Activated CD4-positive, alpha-beta T cell treated with anti-CD3 and anti-CD28 coated beads for 36 hours (primary cell): ENCODE results near the gene OR11A1. TPM values are rescaled to one million over a fixed set of nuclear protein-coding genes. Genes with fewer than 3 reads are reported as not detected.

Experiments used
- ATAC-seq: fragments of 200-7000 bp; cut with Tn5 transposase; one replicate; pipeline ENCODE4 v1.10.0; 2021; ENCODE audit warnings: mild to moderate bottlenecking, moderate library complexity
- CTCF ChIA-PET: fragments of 350-600 bp; sonication (Branson Sonifier 250); formaldehyde crosslinking; loops from one replicate; lab custom pipeline; 2021; ENCODE audit warnings: antibody characterized with exemption; lab: Charles Lee
- POLR2A ChIA-PET: fragments of 350-600 bp; sonication (Branson Sonifier 250); formaldehyde crosslinking; loops from one replicate; lab custom pipeline; 2021; ENCODE audit warnings: antibody characterized with exemption, inconsistent platforms; lab: Charles Lee
- DNase-seq: peaks from one replicate; pipeline ENCODE4 v3.0.0-alpha.2; 2020
- H3K27ac Mint-ChIP-seq: one replicate; pipeline ENCODE4 v1.8.0; 2021; ENCODE audit warnings: mixed read lengths
- H3K27me3 Mint-ChIP-seq: one replicate; pipeline ENCODE4 v1.8.0; 2021; ENCODE audit warnings: mixed read lengths
- H3K36me3 Mint-ChIP-seq: one replicate; pipeline ENCODE4 v1.8.0; 2021; ENCODE audit warnings: low read depth, mixed read lengths
- H3K4me1 Mint-ChIP-seq: one replicate; pipeline ENCODE4 v1.8.0; 2021; ENCODE audit warnings: mixed read lengths
- H3K4me3 Mint-ChIP-seq: one replicate; pipeline ENCODE4 v1.8.0; 2021; ENCODE audit warnings: mild to moderate bottlenecking, moderate library complexity, mixed read lengths
- H3K9me3 Mint-ChIP-seq: one replicate; pipeline ENCODE4 v1.8.0; 2021; ENCODE audit warnings: low read depth, mixed read lengths
- intact Hi-C, 2 experiments: fragments of 100-400 bp; cut with DNase I in 1 of 2; cut with micrococcal nuclease in 1 of 2; formaldehyde crosslinking; loops; one replicate each; pipeline versions ENCODE4 v1.14.2 to v1.15.1; 2022 to 2024; cut with DNase I, micrococcal nuclease
- total RNA-seq, 2 experiments: library from RNA; stranded (reverse); gene quantifications; one replicate each; pipeline ENCODE4 v1.2.3, GENCODE V29; 2021

Gene OR11A1
- total RNA-seq, 2 experiments from 2014 or later: not detected

DNA sequence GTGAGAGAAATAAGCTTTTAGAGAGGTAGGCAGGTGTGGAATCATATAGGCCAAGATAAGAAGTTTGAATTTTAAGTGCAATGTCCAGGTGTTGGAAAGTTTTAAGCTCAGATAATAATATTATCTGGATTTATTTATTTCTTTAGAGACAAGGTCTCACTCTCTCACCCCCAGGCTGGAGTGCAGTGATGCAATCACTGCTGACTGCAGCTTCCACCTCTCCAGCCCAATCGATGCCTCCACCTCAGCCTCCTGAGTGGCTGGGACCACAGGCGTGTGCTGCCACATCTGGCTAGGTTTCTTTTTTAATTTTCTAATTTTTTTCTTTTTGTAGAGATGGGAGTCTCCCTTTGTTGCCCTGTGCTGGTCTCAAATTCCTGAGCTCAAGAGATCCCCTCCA is 36.4 kb upstream of the OR11A1 start:
- no peaks in the 10 kb centered on the region for H3K36me3 Mint-ChIP-seq
- POLR2A ChIA-PET: no interaction called here
- intact Hi-C loops: no loop called here
- CTCF ChIA-PET: interaction anchor here (1.1 kb wide), 1 partner anchor 161 kb away, joined by 3 read pairs; no protein-coding TSS in a partner anchor
- H3K27me3 Mint-ChIP-seq: peaks cover 22% of the 10 kb centered on the region
- no peaks in the 10 kb centered on the region for H3K4me1 Mint-ChIP-seq
- DNase-seq (no peak), ATAC-seq (no peak)
- no peak overlapping the region for H3K4me3 Mint-ChIP-seq
- H3K27ac Mint-ChIP-seq: no peak overlapping the region
- no peaks in the 10 kb centered on the region for H3K9me3 Mint-ChIP-seq

DNA sequence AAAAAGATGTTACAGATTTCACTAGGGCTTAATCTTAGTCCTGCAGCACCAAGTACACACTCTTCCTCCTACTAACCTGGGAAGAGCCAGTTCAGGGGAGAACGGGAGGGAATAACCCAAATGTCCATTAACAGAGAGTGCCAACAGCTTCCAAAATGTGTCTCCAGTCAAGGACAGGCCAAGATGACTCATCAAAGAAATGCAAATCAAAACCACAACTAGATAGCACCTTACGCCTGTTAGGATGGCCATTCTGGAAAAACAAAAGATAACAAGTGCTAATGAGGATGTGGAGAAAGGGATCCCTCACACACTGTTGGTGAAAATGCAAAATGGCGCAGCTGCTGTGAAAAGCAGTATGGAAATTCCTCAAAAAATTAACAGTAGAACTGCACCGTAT is 34.7 kb upstream of the OR11A1 start:
- DNase-seq (no peak), ATAC-seq (no peak)
- Mint-ChIP-seq H3K27ac (no peak overlapping the region), H3K9me3 (no peaks in the 10 kb centered on the region), H3K4me3 (no peak overlapping the region), H3K4me1 (no peaks in the 10 kb centered on the region), H3K36me3 (no peaks in the 10 kb centered on the region), H3K27me3 (peaks cover 20% of the 10 kb centered on the region)
- CTCF ChIA-PET: no interaction called here
- POLR2A ChIA-PET: no interaction called here
- intact Hi-C loops: no loop called here

DNA sequence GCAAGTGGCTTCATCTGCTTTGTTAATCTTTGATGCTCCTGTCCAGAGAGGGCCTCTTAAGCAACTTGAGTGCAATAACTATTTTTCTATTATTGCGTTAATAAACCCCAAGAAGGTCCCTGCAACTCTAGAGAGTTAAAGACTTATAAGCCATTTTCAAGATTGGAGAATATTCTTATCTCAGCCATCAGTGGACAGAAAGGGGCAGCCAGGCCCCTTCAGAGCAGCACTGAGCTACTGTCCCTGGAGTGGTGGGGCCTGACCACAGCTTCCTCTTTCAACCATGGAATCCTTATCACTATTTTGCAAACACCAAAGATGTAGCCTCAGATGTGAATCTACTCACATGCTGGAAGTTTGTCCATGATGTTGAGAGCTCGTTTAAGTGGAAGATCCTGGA is 33.7 kb upstream of the OR11A1 start:
- Mint-ChIP-seq H3K27ac (no peak overlapping the region), H3K4me3 (no peak overlapping the region), H3K27me3 (peaks cover 18% of the 10 kb centered on the region), H3K4me1 (no peaks in the 10 kb centered on the region), H3K36me3 (no peaks in the 10 kb centered on the region), H3K9me3 (no peaks in the 10 kb centered on the region)
- no peak for ATAC-seq
- DNase-seq: no peak
- CTCF ChIA-PET: interaction anchor here (0.7 kb wide), 1 partner anchor 16 kb away, joined by 3 read pairs; no protein-coding TSS in a partner anchor
- intact Hi-C loops: no loop called here
- POLR2A ChIA-PET: no interaction called here

DNA sequence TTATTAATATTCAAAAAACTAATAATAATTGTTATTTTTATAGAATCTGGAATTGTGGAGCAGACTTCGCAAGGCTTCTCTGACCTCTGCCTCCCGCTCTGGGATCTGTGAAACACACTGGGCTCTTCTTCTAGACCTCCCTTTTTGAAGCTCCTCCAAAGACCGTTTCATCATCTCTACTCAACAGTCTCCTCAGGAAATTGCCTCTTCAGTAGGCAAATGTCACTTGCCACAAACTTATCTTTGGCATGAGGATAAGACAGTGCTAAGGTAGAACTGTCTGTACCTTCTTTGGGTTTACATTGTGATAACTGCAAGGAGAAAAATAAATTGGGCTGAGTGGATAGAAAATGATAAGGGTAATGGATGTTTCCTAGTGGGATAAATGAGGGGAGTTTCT is 33.2 kb upstream of the OR11A1 start:
- ChIA-PET CTCF (interaction anchor here (0.7 kb wide), 1 partner anchor 15 kb away, joined by 3 read pairs; no protein-coding TSS in a partner anchor), POLR2A (no interaction called here)
- no peaks in the 10 kb centered on the region for H3K36me3 Mint-ChIP-seq
- ATAC-seq: no peak
- no peak overlapping the region for H3K27ac Mint-ChIP-seq
- intact Hi-C loops: no loop called here
- no peaks in the 10 kb centered on the region for H3K4me1 Mint-ChIP-seq
- no peak for DNase-seq
- no peak overlapping the region for H3K4me3 Mint-ChIP-seq
- H3K27me3 Mint-ChIP-seq: peaks cover 18% of the 10 kb centered on the region
- no peaks in the 10 kb centered on the region for H3K9me3 Mint-ChIP-seq

DNA sequence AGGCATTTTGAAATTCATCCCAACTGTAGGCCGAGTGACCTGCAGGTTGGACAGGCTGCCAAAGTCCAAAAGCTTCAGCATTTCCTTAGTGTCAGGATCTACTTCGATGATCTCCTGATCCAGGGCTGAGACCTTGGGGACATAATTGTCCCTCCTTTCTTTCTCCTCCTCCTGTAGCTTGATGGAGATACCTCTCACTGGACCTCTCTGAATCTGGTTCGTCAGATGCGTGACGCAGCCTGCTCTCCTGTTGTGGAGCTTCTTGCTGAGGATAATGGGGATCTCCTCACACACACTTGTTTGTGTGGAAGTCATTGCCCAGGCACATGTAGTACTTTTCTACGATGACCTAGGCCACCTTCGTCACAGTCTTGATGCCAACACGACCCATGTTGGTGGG is 32.4 kb upstream of the OR11A1 start:
- intact Hi-C loops: no loop called here
- Mint-ChIP-seq H3K4me3 (no peak overlapping the region), H3K4me1 (no peaks in the 10 kb centered on the region), H3K27ac (no peak overlapping the region), H3K36me3 (no peaks in the 10 kb centered on the region), H3K9me3 (no peaks in the 10 kb centered on the region), H3K27me3 (peaks cover 15% of the 10 kb centered on the region)
- ATAC-seq: no peak
- DNase-seq: peak; percentile 18
- POLR2A ChIA-PET: no interaction called here
- CTCF ChIA-PET: no interaction called here

DNA sequence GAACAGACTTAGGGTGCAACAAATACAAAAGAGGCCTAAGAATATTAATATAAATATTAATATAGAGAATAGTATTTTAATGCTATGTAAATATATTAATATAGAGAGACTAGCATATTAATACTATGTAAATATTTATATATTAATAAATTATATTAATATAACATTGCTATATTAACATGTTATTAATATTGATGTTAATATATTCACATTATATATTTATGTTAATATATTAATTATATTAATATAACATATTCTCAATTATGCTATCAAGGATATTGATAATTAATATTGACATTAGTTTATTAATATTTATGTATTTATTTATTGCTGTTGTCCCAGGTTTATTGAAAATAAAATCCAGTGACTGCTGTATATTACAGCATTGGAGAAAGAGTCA is 32.0 kb upstream of the OR11A1 start:
- POLR2A ChIA-PET: no interaction called here
- Mint-ChIP-seq H3K4me1 (no peaks in the 10 kb centered on the region), H3K27me3 (peaks cover 15% of the 10 kb centered on the region), H3K27ac (no peak overlapping the region), H3K4me3 (no peak overlapping the region), H3K36me3 (no peaks in the 10 kb centered on the region), H3K9me3 (no peaks in the 10 kb centered on the region)
- intact Hi-C loops: no loop called here
- CTCF ChIA-PET: no interaction called here
- ATAC-seq: no peak
- no peak for DNase-seq

DNA sequence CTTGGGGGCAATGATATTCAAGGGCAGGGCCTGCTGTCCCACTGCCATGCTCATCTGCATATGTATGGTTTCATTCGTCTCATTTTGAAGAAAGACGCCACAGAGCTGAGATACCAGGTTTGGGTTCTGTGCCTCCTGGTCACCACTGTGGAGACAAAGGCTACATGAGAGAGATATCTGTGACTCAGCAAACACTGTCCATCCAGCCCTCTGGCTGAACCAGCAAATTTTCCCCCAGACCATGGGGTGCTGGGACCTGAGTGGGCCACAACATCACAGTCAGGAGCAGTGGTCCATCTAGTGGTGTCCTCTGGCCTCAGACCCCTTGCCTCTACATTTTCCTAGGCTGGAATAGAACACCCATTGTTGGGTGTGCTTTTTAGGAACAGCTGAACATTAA is 30.8 kb upstream of the OR11A1 start, which contains the start of gene MAS1L:
Gene MAS1L, minus strand, starts transcription at position 297 of the 400 bp plus-strand sequence. Its CDS starts 54 bp downstream, at position 243.
- no peaks in the 10 kb centered on the region for H3K4me1 Mint-ChIP-seq
- ChIA-PET POLR2A (no interaction called here), CTCF (no interaction called here)
- DNase-seq: no peak
- no peak for ATAC-seq
- intact Hi-C loops: no loop called here
- H3K9me3 Mint-ChIP-seq: no peaks in the 10 kb centered on the region
- H3K27me3 Mint-ChIP-seq: peaks cover 13% of the 10 kb centered on the region
- H3K36me3 Mint-ChIP-seq: no peaks in the 10 kb centered on the region
- no peak within 1 kb of the TSS for H3K4me3 Mint-ChIP-seq
- no peak within 1 kb of the TSS for H3K27ac Mint-ChIP-seq

DNA sequence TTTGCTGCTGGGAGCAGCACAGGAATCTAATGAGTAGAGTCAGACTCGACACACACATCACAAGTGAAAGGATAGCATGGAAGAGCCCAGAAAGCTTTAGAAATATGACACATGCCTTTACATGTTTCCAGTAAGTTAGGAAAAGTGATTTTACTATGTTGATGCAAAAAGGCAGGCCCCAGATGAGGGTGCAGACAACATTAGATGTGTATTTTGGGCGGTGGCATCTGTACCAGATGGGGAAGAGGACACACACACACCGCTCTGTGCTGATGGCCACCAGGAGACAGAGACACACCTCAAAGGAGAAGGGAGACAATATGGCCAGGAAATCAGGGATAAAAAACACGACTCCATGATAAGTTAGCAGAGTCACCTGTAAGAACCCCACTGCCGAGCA is 30.3 kb upstream of the OR11A1 start:
- Mint-ChIP-seq H3K36me3 (no peaks in the 10 kb centered on the region), H3K27me3 (peaks cover 15% of the 10 kb centered on the region), H3K27ac (no peak overlapping the region), H3K4me3 (no peak overlapping the region), H3K4me1 (no peaks in the 10 kb centered on the region), H3K9me3 (no peaks in the 10 kb centered on the region)
- ATAC-seq: no peak
- ChIA-PET CTCF (no interaction called here), POLR2A (no interaction called here)
- no peak for DNase-seq
- intact Hi-C loops: no loop called here

DNA sequence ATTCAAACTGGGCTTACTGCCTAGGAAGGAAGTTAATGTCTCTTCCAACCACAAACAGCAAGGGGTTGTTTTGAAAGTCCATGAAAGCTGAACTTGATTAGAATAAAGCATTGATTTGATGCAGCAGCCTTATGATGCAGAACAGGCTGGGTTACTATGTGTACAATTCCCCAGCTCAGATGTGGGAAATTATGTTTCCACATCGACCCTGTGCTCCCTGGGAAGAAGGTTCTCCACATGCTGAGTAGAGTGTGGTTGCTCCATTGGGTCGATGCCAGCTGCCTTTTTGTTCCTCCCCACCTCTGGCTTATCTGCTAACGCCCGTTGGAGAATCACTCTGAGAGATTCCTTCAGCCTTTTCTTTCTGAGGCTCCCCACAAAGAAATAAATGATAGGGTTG is 29.7 kb upstream of the OR11A1 start:
- no peaks in the 10 kb centered on the region for H3K36me3 Mint-ChIP-seq
- H3K27me3 Mint-ChIP-seq: peaks cover 15% of the 10 kb centered on the region
- intact Hi-C loops: no loop called here
- H3K4me1 Mint-ChIP-seq: no peaks in the 10 kb centered on the region
- no peak for ATAC-seq
- H3K27ac Mint-ChIP-seq: no peak overlapping the region
- H3K4me3 Mint-ChIP-seq: no peak overlapping the region
- ChIA-PET POLR2A (no interaction called here), CTCF (no interaction called here)
- H3K9me3 Mint-ChIP-seq: no peaks in the 10 kb centered on the region
- no peak for DNase-seq

DNA sequence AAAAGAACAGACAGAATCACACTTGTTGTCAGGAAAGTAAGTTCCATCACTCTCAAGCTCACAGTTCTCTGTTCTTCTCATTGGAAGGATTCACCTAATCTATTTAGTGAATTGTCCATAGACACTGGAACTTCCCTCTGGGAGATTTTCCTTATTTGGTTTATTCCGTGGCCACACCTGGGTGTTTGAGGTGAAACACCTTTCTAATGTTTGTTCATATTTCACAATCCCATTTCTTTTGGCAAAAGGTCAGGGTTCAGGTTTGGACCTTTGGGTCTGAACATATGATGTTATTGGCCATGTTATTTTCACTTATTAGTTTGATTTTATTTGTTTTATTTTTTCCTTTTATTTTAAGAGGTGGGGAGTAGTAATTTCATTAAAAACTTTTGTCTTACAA is 26.9 kb upstream of the OR11A1 start:
- H3K27ac Mint-ChIP-seq: no peak overlapping the region
- H3K4me1 Mint-ChIP-seq: no peaks in the 10 kb centered on the region
- H3K27me3 Mint-ChIP-seq: peaks cover 9% of the 10 kb centered on the region
- intact Hi-C loops: no loop called here
- ATAC-seq (no peak), DNase-seq (no peak)
- ChIA-PET POLR2A (no interaction called here), CTCF (no interaction called here)
- peaks cover 1% of the 10 kb centered on the region for H3K9me3 Mint-ChIP-seq
- H3K4me3 Mint-ChIP-seq: no peak overlapping the region
- H3K36me3 Mint-ChIP-seq: no peaks in the 10 kb centered on the region

DNA sequence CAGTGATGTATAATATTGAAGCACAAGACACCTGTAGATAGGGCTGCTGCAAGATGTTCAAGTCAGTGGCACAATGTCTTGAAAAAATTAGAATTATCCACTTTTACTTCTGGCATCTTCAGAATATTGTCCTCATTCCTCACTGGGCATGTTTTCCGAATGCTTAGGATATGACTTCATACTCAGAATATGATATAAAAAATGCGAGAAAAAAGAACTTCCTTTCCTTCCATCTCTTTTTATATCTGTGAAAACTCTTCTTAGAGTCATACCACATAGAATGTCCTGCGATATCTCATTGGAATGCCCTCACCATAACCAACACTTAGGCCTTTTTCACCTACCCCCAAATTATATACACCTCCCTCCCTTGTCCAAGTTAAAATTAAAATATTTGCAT is 26.3 kb upstream of the OR11A1 start:
- Mint-ChIP-seq H3K4me3 (no peak overlapping the region), H3K27me3 (peaks cover 7% of the 10 kb centered on the region), H3K36me3 (no peaks in the 10 kb centered on the region), H3K9me3 (peaks cover 1% of the 10 kb centered on the region), H3K4me1 (no peaks in the 10 kb centered on the region), H3K27ac (no peak overlapping the region)
- DNase-seq: no peak
- ChIA-PET CTCF (no interaction called here), POLR2A (no interaction called here)
- no peak for ATAC-seq
- intact Hi-C loops: no loop called here

DNA sequence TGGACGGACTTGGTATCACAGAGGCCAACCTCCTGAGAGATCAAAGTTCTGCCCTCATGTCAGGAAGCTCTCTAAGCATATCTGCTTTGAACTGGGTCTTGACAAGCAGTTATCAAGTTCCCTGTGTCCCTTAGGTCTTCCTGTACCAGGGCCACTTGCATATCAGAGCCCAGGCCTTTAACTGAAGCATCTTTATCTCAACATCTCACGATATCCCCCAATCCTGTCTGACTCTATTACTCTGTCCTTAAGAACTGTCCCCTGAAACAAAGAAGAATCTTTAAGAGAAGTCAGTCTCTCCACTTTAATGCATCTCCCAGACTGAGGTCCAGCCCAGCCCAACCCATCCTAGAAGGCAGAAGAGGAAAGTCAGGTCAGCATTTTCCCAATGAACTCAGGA is 22.7 kb upstream of the OR11A1 start:
- intact Hi-C loops: no loop called here
- Mint-ChIP-seq H3K36me3 (no peaks in the 10 kb centered on the region), H3K27me3 (peaks cover 4% of the 10 kb centered on the region), H3K4me1 (no peaks in the 10 kb centered on the region), H3K27ac (no peak overlapping the region), H3K9me3 (peaks cover 1% of the 10 kb centered on the region), H3K4me3 (no peak overlapping the region)
- ChIA-PET POLR2A (no interaction called here), CTCF (no interaction called here)
- no peak for DNase-seq
- ATAC-seq: no peak

DNA sequence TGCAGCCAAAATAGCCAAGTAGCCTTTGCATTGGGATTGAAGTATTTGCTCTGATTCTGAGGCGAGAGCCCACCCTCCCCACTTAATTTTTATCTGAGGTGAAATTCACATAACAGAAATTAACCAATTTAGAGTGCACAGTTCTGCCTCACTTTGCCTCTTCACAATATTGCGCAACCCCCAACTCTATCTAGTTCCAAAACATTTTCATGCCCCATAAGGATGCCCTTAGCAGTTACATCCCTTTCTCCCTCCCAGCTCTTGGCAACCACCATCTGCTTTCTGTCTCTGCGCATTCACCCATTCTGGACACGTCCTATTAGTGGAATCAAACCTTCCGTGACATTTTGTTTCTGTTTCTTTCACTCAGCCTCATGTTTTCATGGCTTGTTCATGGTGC is 21.9 kb upstream of the OR11A1 start:
- Mint-ChIP-seq H3K27me3 (peaks cover 4% of the 10 kb centered on the region), H3K4me3 (no peak overlapping the region), H3K36me3 (no peaks in the 10 kb centered on the region), H3K4me1 (no peaks in the 10 kb centered on the region), H3K27ac (no peak overlapping the region), H3K9me3 (peaks cover 1% of the 10 kb centered on the region)
- ATAC-seq (no peak), DNase-seq (no peak)
- ChIA-PET POLR2A (no interaction called here), CTCF (no interaction called here)
- intact Hi-C loops: no loop called here
